Measurements from ENCODE around the gene MZF1.
"Not testable (repeated sequence)": the region's sequence is repeated elsewhere in the genome, so short reads cannot be mapped to it uniquely, and the experiment has no call there.

Gene MZF1

GRCh38 chr19:58572818-58573657, at the start of gene MZF1:
Gene MZF1 (minus strand): TSS chr19:58573335. CDS start chr19:58571389, 1,946 bp downstream.
- peak; percentile 99 for DNase-seq (ENCODE audit: low spot score)

GRCh38 chr19:58607213-58607612, 34.1 kb upstream of the MZF1 start:
- DNase-seq (ENCODE audit: low spot score) = not testable (repeated sequence)

- DNase-seq (ENCODE audit: low spot score) = not testable (repeated sequence)
Observed at GRCh38 chr19:58606251-58606896, 33.2 kb upstream of the MZF1 start.

GRCh38 chr19:58586133-58586765, 13.1 kb upstream of the MZF1 start:
- peak; percentile 29 for DNase-seq (ENCODE audit: low spot score)

- no peak for DNase-seq (ENCODE audit: low spot score)
Observed at GRCh38 chr19:58585442-58586132, 12.5 kb upstream of the MZF1 start.

GRCh38 chr19:58584498-58585441, 11.6 kb upstream of the MZF1 start:
- DNase-seq (ENCODE audit: low spot score) = peak; percentile 10

- DNase-seq (ENCODE audit: low spot score) = peak; percentile 14
Observed at GRCh38 chr19:58582985-58583384, 9.8 kb upstream of the MZF1 start.

GRCh38 chr19:58581227-58582141, 8.3 kb upstream of the MZF1 start:
- DNase-seq (ENCODE audit: low spot score) = peak; percentile 90

- no peak for DNase-seq (ENCODE audit: low spot score)
Observed at GRCh38 chr19:58579473-58580142, 6.5 kb upstream of the MZF1 start.

- no peak for DNase-seq (ENCODE audit: low spot score)
Observed at GRCh38 chr19:58578012-58578925, 5.1 kb upstream of the MZF1 start.

GRCh38 chr19:58577581-58577980, 4.4 kb upstream of the MZF1 start:
- not testable (repeated sequence) for DNase-seq (ENCODE audit: low spot score)

- DNase-seq (ENCODE audit: low spot score) = peak; percentile 94
Observed at GRCh38 chr19:58575183-58576041, 2.3 kb upstream of the MZF1 start.

GRCh38 chr19:58573658-58574164, 576 bp upstream of the MZF1 start:
- no peak for DNase-seq (ENCODE audit: low spot score)

- no peak for DNase-seq (ENCODE audit: low spot score)
Observed at GRCh38 chr19:58572026-58572817, 913 bp downstream of the MZF1 start.

- no peak for DNase-seq (ENCODE audit: low spot score)
Observed at GRCh38 chr19:58571575-58571947, 1.6 kb downstream of the MZF1 start.
